ENCODE measurements around the gene VSX2. TPM values are rescaled to one million over a fixed set of nuclear protein-coding genes. Genes with fewer than 3 reads are reported as not detected.

VSX2 gene
- total RNA-seq, 1 experiment from 2014 or later = not detected

DNA sequence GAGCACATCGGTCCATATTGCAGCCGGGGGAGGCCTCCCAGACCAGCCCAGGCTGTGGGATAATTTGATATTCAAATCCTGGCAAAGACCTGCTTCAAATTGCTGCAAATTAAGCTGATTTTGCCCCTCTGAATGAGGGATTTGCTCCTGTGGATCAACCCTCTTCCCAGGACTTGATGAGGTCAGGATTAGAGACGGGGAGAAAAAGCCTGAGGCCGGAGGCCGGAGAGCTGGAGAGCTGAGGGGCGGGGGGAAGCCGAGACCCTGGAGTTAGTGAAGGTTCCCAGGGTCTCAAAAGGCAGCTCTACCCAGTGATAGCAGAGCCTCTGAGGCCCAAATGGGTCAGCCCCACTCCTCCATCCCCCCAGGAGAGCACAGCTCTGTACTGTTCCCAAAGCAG lies 17.5 kb upstream of the VSX2 start:
- no peak for DNase-seq (ENCODE audit: low read depth)

DNA sequence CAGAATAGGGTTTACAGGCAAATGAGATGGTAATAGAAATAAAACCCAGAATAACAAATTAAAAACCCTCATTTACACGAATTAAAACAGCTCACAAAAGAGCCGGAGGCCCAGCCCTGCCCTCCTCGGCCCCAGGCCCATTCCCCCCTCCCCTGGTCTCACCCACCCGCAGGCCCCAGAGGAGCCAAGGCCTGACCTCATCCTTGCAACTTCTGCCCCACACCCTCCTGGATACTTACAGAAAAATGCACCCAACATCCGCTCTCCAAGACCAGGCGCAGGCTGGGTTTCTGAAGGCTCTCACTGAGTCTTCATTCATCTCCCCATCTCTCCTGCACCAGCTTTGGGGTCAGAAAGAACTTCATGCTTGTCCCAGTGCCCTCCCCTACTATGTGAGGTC lies 16.2 kb upstream of the VSX2 start:
- DNase-seq (ENCODE audit: low read depth) = no peak

DNA sequence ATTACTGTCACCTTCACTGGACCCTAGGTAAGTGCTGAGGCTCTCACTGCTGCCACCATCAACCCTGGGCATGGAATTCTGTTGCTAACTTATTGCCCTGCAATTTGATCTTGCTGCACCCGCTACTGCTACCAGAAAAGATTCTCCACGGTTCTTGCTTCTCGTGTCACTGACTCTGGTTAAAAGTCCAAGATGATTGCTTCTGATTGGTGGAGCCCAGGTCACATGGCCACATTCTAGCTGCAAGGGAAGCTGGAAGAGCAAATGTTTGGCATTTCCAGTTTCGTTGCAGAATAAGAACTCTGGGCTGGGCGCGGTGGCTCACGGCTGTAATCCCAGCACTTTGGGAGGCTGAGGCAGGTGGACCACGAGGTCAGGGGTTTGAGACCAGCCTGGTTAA lies 7.5 kb upstream of the VSX2 start:
- DNase-seq (ENCODE audit: low read depth) = no peak

GRCh38 chr14:74235017-74235416 lies 4.2 kb upstream of the VSX2 start:
- DNase-seq (ENCODE audit: low read depth) = no peak

- peak; percentile 10 for DNase-seq (ENCODE audit: low read depth)
Observed at GRCh38 chr14:74237441-74237840, 1.8 kb upstream of the VSX2 start.

GRCh38 chr14:74239848-74240793 lies 872 bp downstream of the VSX2 start:
- peak; percentile 12 for DNase-seq (ENCODE audit: low read depth)

- no peak for DNase-seq (ENCODE audit: low read depth)
Observed at GRCh38 chr14:74240794-74241651, 1.8 kb downstream of the VSX2 start.

DNA sequence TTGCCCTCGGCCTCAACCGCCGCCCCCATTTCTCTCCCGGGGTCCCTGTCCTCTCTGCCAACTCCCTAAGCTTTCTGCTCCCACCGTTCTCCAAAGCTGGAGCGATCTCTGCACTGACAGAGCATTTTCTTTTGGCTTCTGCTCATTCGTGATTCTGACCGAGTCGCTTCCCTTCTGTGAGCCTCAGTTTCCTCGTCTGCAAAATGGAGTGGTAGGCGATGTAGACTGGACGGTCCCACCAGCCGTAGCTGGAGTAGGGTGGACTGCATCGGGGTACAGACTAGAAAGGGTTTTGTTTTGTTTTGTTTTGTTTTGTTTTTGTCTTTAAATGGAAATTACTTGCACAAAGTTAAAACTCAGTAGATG lies 2.4 kb downstream of the VSX2 start:
- no peak for DNase-seq (ENCODE audit: low read depth)

GRCh38 chr14:74242021-74242779 lies 3.0 kb downstream of the VSX2 start:
- DNase-seq (ENCODE audit: low read depth) = no peak

GRCh38 chr14:74242780-74243042 lies 3.5 kb downstream of the VSX2 start:
- no peak for DNase-seq (ENCODE audit: low read depth)

DNA sequence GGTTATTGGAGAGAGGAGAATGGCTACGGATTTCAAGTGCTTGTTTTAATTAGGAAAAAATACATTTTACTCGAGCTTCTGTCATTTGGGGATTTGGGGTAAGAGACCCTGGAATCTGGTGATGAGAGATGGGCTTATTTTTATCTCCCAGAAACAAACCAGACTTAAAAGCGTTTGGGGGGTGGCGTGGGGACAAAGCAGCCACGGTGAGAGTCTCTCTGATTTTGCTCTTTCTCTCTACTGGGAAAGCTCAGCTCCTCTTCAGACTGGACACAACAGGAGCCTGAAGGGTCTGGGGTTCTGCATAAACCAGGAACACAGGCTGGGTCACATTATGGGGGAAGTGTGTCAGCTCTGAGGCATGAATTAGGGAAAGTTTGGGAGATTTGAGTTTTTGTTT lies 3.8 kb downstream of the VSX2 start:
- no peak for DNase-seq (ENCODE audit: low read depth)

DNA sequence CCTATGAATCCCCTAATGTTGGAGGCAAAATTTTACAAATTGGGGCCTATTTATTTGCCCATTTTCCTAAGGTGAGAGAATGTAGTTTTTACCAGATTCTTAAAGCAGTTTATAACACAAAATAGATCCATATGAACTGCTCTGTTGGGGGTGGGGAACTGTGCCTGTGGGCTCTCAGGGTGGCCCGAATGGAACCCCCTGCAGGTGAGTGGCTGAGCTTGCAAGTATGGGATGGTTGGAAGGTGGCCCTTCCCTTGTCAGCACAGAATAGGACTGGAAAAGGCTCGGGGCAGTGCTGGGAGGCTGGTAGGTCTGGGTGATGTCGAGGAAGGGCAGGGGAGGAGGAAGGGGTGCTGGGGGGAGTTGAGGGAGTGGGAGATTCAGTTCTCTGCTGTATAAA lies 4.9 kb downstream of the VSX2 start:
- no peak for DNase-seq (ENCODE audit: low read depth)

- no peak for DNase-seq (ENCODE audit: low read depth)
Observed at GRCh38 chr14:74245292-74245691, 6.0 kb downstream of the VSX2 start.

- no peak for DNase-seq (ENCODE audit: low read depth)
Observed at GRCh38 chr14:74246542-74246941, 7.3 kb downstream of the VSX2 start.

- DNase-seq (ENCODE audit: low read depth) = no peak
Observed at GRCh38 chr14:74248017-74248416, 8.8 kb downstream of the VSX2 start.

- DNase-seq (ENCODE audit: low read depth) = no peak
Observed at GRCh38 chr14:74249433-74250375, 10.5 kb downstream of the VSX2 start.

- DNase-seq (ENCODE audit: low read depth) = no peak
Observed at GRCh38 chr14:74255281-74255680, 16.0 kb downstream of the VSX2 start.

DNA sequence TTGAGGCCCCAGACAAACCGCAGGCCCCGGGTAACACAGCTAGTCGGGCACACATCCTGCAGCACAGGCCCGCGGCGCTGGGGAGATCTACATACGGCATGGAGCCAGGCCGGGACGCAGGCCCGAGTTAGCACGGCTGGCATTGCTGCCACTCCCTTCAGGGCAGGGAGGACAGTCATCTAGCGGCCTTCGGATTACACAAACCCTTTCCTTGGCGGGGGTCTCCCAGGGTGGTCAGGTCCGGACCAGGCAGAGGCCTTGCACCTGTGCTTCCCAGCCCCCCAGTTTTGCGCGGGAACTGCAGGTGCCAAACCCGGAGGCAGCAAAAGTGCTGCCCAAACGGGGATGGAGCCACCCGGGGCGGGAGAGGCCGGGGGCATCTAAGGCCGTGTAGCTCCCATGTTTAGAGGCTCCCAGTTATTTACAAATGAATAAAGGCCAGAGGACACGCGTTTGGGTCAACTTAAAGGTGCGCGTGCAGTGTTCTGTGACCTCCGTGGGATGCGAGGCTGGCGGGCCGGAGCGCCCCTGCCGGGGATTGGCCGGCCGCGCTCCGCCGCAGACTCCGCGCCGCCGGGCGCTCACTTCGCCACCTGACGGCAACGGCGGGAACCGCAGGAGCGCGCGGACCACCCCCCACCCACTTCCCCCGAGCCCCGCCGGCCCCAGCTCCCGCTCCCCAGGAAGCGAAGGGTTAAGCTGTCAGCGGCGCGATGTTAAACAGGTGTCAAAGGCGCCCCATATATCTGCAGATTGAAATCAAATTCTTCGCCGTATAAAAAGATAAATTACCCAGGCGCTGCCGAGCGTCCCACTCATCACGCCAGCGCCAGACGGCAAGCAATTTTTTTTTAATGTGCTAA lies 18.1 kb downstream of the VSX2 start:
- DNase-seq (ENCODE audit: low read depth) = no peak

DNA sequence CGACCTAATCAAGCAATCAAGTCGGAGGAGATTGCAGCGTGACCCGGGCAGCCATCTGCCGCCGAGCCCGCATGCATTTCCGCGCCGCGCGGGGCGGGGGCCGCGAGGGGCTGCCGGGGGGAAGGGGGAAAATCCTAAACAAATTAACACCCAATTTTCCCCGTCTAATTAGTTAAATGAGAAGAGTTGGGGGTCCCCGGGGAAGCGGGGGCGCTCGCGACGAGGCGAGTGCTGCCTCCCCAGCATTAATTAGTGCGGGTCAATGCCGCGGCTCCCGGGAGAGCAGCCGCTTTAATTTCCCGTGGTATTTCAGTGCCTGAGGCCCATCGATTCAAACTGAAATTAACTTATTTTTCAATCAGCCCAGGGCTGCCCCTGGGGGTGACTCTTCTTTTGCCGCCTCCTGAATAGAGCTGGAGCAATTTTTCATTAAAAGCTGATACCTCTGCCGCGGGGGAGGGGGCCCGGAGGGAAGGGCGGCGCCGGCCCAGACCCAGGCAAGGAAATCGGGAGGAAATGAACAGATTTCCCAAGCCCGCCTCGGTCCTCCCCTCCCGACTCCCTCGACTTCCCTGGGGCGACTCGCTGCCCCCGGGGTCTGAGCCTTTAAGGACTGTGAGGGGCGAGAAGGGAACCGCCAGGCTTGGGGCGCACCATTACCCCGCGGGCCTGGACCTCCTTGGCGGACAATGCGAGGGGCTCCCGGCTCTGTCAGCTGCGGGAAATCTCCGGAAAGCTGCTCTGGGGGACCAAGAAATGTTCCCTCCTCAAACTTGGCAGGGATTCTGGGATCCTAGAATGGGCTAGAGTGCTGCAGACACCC lies 18.9 kb downstream of the VSX2 start:
- DNase-seq (ENCODE audit: low read depth) = no peak
